Gastrocnemius medialis (tissue), 4 donors: ENCODE results near the gene CCDC87. TPM values are rescaled to one million over a fixed set of nuclear protein-coding genes. Genes with fewer than 3 reads are reported as not detected.

Source experiments
- ATAC-seq, 2 donors: fragments of 150-250 bp; one replicate each; pipeline ENCODE4 v1.9.1; 2016
- DNase-seq, 2 donors: peaks; one replicate each; pipeline ENCODE4 v3.0.0-alpha.2; 2019
- H3K27ac ChIP-seq, 4 donors: fragments of 200-600 bp; sonication (generic); 1 replicate in 1 of 4; 2 replicates in 3 of 4; pipeline ENCODE4 v1.5.1; 2016 to 2018; ENCODE audit warnings: mild to moderate bottlenecking in 2 of 4, moderate library complexity in 1 of 4
- H3K27me3 ChIP-seq, 3 donors: fragments of 200-600 bp; sonication (generic) in 2 of 3; 1 replicate in 1 of 3; 2 replicates in 2 of 3; pipeline versions ENCODE4 v1.5.1 to v1.6.0; 2016 to 2019; ENCODE audit warnings: mild to moderate bottlenecking in 1 of 3, moderate library complexity in 1 of 3
- H3K36me3 ChIP-seq, 2 donors: fragments of 200-600 bp; sonication (generic) in 1 of 2; one replicate each; pipeline ENCODE4 v1.5.1; 2017 to 2018
- H3K4me1 ChIP-seq, 2 donors: fragments of 200-600 bp; sonication (generic) in 1 of 2; one replicate each; pipeline ENCODE4 v1.5.1; 2016 to 2017; ENCODE audit warnings: mild to moderate bottlenecking in 2 of 2
- H3K4me3 ChIP-seq, 4 donors: fragments of 200-600 bp; sonication (generic) in 3 of 4; 1 replicate in 1 of 4; 2 replicates in 3 of 4; pipeline ENCODE4 v1.5.1; 2016 to 2019; ENCODE audit warnings: mild to moderate bottlenecking in 2 of 4
- H3K9me3 ChIP-seq, 3 donors: fragments of 200-600 bp; sonication (generic) in 2 of 3; 1 replicate in 1 of 3; 2 replicates in 2 of 3; pipeline ENCODE4 v1.5.1; 2016 to 2019
- POLR2A ChIP-seq, 2 donors: fragments of 450-650 bp; IDR thresholded peaks; one replicate each; pipeline ENCODE4 v1.6.1; 2017; ENCODE audit warnings: antibody characterized with exemption in 2 of 2, mild to moderate bottlenecking in 2 of 2, moderate library complexity in 2 of 2
- in situ Hi-C, 4 donors: fragments of 200-750 bp; cut with MboI; loops; one replicate each; pipeline versions ENCODE4 v1.15.0 to v1.8.0; 2017; ENCODE audit warnings: low sequenced_read_pairs in 4 of 4
- intact Hi-C: fragments of 100-400 bp; cut with DNase I; formaldehyde crosslinking; loops from one replicate; pipeline ENCODE4 v1.15.1; 2023; ENCODE audit warnings: low total_unique reads
- total RNA-seq, 4 donors: library from RNA; depleted of rRNA; stranded (reverse); fragments of >200 nt; gene quantifications; one replicate each; pipeline versions ENCODE4 v1.1.0 to v1.2.3, GENCODE V29; 2016
- TF ChIP-seq, protein P1 (sequence below), 5 experiments: fragments of 450-650 bp in 3 of 5; fragments of 200-600 bp in 2 of 5; sonication (generic) in 2 of 5; IDR thresholded peaks in 4 of 5; conservative IDR thresholded peaks in 1 of 5; 1 replicate in 4 of 5; 2 replicates in 1 of 5; pipeline ENCODE4 v1.5.1; 2016 to 2019; ENCODE audit warnings: antibody characterized with exemption in 5 of 5, mild to moderate bottlenecking in 3 of 5, moderate library complexity in 3 of 5

Gene CCDC87
- total RNA-seq, 4 donors from 2014 or later = 0.13 to 0.41 TPM; not detected in 2

DNA sequence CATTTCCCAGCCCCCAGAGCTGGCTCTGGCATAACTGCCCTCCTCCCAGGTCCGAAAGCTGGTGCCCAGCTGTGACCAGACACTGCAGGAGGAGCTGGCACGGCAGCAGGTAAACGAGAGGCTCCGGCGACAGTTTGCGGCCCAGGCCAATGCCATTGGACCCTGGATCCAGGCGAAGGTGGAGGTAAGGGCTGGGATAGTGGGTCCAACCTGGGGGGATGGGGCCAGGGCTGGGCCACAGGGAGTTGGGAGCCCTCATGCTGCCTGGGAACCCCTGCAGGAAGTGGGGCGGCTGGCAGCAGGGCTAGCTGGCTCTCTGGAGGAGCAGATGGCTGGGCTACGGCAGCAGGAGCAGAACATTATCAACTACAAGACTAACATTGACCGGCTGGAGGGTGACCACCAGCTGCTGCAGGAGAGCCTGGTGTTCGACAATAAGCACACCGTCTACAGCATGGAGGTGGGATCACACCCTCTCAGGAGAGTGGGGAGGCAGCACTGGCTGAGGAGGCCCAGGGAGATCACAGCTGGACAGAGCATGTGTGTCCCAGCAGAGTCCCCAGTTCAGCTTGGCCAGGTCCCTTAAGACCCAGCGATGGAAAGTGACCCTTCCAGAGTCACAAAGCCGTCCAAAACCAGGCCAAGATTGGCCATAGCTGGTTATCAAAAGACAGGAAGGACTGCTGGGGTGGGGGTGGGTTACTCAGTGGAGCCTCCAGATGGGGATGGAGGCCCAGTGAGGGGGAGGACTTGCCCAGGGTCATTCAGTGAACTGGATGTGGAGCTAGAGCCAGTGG is 31.5 kb downstream of the CCDC87 start:
- ATAC-seq (no peak), DNase-seq (no peak)
- Histone ChIP-seq H3K4me3 (no peak overlapping the region), H3K9me3 (no peaks in the 10 kb centered on the region), H3K27ac (no peak overlapping the region), H3K27me3 (peaks cover 0 to 6% (median 0%) of the 10 kb centered on the region in 3 donors), H3K36me3 (peaks cover 0 to 21% of the 10 kb centered on the region in 2 donors), H3K4me1 (peaks cover 6 to 10% of the 10 kb centered on the region in 2 donors)
- TF ChIP-seq, protein P1, sequence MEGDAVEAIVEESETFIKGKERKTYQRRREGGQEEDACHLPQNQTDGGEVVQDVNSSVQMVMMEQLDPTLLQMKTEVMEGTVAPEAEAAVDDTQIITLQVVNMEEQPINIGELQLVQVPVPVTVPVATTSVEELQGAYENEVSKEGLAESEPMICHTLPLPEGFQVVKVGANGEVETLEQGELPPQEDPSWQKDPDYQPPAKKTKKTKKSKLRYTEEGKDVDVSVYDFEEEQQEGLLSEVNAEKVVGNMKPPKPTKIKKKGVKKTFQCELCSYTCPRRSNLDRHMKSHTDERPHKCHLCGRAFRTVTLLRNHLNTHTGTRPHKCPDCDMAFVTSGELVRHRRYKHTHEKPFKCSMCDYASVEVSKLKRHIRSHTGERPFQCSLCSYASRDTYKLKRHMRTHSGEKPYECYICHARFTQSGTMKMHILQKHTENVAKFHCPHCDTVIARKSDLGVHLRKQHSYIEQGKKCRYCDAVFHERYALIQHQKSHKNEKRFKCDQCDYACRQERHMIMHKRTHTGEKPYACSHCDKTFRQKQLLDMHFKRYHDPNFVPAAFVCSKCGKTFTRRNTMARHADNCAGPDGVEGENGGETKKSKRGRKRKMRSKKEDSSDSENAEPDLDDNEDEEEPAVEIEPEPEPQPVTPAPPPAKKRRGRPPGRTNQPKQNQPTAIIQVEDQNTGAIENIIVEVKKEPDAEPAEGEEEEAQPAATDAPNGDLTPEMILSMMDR (IDR thresholded peaks at IDR 0.05 in 4 of 5, conservative IDR thresholded peaks at IDR 0.05 in 1 of 5) = no peak
- intact Hi-C loops = no loop called here
- in situ Hi-C loops = no loop called here

DNA sequence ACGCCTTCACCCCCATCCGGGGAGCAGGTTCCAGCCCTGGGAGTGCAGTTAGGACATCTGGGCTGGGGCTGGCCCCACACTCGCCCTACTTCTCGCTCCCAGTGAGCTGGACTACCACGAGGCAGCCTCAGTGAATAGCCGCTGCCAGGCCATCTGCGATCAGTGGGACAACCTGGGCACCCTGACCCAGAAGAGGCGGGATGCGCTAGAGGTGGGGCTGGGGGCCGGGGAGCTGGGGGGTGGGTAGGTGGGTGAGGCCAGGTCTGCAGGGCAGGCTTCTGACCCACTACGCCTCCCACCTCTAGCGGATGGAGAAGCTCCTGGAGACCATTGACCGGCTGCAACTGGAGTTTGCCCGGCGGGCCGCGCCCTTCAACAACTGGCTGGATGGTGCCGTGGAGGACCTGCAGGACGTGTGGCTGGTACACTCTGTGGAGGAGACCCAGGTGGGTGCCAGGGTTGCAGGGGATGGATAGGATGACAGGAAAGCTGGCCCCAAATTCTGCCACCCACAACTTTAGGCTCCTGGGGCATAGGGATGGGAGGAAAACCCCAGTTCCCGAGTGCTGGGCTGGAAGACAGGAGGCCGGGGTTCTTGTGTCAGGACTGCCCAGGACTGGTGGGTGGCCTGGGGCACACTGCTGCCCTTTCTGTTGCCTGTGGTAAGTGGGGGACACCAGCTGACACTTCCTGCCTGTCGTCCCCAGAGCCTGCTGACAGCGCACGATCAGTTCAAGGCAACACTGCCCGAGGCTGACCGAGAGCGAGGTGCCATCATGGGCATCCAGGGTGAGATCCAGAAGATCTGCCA is 32.8 kb downstream of the CCDC87 start:
- Histone ChIP-seq H3K36me3 (peaks cover 0 to 21% of the 10 kb centered on the region in 2 donors), H3K9me3 (no peaks in the 10 kb centered on the region), H3K27ac (no peak overlapping the region), H3K4me3 (no peak overlapping the region), H3K27me3 (peaks cover 0 to 6% (median 0%) of the 10 kb centered on the region in 3 donors), H3K4me1 (peaks cover 6 to 10% of the 10 kb centered on the region in 2 donors)
- in situ Hi-C loops = no loop called here
- ATAC-seq (no peak), DNase-seq (no peak)
- intact Hi-C loops = no loop called here
- no peak for TF ChIP-seq POLR2A (IDR thresholded peaks at IDR 0.05)
- TF ChIP-seq, protein P1 (IDR thresholded peaks at IDR 0.05 in 4 of 5, conservative IDR thresholded peaks at IDR 0.05 in 1 of 5) = no peak

DNA sequence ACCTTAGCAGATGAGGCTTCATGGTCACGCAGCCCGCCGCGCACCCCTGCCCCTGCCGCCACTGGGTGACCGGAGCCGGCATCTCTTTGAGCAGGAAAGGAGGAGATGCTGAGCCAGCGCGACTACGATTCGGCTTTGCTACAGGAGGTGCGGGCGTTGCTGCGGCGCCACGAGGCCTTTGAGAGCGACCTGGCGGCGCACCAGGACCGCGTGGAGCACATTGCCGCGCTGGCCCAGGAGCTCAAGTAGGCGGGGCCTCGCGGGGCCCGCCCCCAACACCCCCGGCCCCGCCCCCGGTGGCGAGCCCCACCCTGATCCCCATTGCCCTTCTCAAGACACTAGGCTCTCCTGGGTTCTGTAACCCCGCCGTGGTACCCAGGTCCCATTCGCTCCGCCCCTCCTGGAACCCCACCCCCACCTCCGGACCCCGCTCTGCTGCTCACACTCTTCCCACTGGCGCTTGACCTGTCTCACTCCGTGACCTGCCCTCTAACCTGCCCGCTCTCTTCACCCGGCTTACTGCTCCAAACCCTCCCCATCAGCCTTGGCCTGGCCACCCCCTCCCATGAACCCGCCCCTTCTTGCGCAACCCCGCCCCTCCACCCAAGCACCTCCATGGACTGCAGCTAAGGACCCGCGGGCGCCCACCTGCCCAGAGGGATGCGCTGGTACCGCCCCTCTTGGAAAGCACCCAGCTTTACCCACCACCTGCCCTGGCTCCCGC is 33.6 kb downstream of the CCDC87 start:
- Histone ChIP-seq H3K4me1 (peaks cover 6 to 10% of the 10 kb centered on the region in 2 donors), H3K36me3 (peaks cover 0 to 17% of the 10 kb centered on the region in 2 donors), H3K9me3 (no peaks in the 10 kb centered on the region), H3K27ac (peak overlapping the region in 2 of 4 donors; percentile 44 to 46), H3K4me3 (no peak overlapping the region), H3K27me3 (peaks cover 0 to 6% (median 0%) of the 10 kb centered on the region in 3 donors)
- DNase-seq (no peak), ATAC-seq (peak in 1 of 2 donors; percentile 20)
- intact Hi-C loops = no loop called here
- in situ Hi-C loops = no loop called here
- TF ChIP-seq, protein P1 (IDR thresholded peaks at IDR 0.05 in 4 of 5, conservative IDR thresholded peaks at IDR 0.05 in 1 of 5) = no peak
- no peak for TF ChIP-seq POLR2A (IDR thresholded peaks at IDR 0.05)

DNA sequence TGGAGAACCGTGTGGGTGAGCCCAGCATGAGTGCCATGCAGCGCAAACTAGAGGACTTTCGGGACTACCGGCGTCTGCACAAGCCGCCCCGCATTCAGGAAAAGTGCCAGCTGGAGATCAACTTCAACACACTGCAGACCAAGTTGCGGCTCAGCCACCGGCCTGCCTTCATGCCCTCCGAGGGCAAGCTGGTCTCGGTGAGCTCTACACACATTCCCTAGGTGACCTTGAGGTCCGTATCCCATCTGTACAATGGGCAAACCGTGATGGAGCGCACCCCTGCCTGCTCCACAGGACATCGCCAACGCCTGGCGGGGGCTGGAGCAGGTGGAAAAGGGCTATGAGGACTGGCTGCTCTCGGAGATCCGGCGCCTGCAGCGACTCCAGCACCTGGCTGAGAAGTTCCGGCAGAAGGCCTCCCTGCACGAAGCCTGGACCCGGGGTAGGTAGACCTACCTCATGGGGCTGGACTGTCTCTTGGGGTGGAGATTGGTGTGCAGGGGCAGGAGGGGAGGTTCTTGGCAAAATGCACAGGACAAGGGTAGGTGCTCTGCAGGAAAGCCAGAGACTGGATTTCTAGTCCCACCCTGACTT is 35.0 kb downstream of the CCDC87 start:
- Histone ChIP-seq H3K27ac (peak overlapping the region in 1 of 4 donors; percentile 46), H3K4me3 (no peak overlapping the region), H3K36me3 (peaks cover 0 to 5% of the 10 kb centered on the region in 2 donors), H3K4me1 (peaks cover 6 to 10% of the 10 kb centered on the region in 2 donors), H3K9me3 (no peaks in the 10 kb centered on the region), H3K27me3 (peaks cover 0 to 6% (median 0%) of the 10 kb centered on the region in 3 donors)
- intact Hi-C loops = no loop called here
- in situ Hi-C loops = no loop called here
- TF ChIP-seq POLR2A (IDR thresholded peaks at IDR 0.05) = no peak
- TF ChIP-seq, protein P1 (IDR thresholded peaks at IDR 0.05 in 4 of 5, conservative IDR thresholded peaks at IDR 0.05 in 1 of 5) = no peak
- DNase-seq = no peak
- ATAC-seq = no peak
